Activated gamma-delta T cell (primary cell): Measurements from ENCODE around the gene ADORA2B.

Source experiments
- DNase-seq: peaks from one replicate; lab custom pipeline; 2025; lab: John Stamatoyannopoulos, UW

The ADORA2B gene

GRCh38 chr17:15996322-15996721, 51.4 kb downstream of the ADORA2B start:
- DNase-seq: no peak

GRCh38 chr17:15998031-15998562, 53.2 kb downstream of the ADORA2B start:
- no peak for DNase-seq

GRCh38 chr17:15999141-15999973, 54.4 kb downstream of the ADORA2B start, which contains the start of the genes TTC19 and ZSWIM7:
TSS of gene TTC19 (plus strand) at chr17:15999824. CDS start at chr17:15999849, 25 bp downstream.
TSS of gene ZSWIM7 (minus strand) at chr17:15999704. CDS start at chr17:15999594, 110 bp downstream.
- DNase-seq: peak; percentile 97

GRCh38 chr17:15999974-16000827, 55.3 kb downstream of the ADORA2B start:
- peak; percentile 54 for DNase-seq

- DNase-seq: no peak
These were observed 56.4 kb downstream of the ADORA2B start for GRCh38 chr17:16001226-16001897.

GRCh38 chr17:16002708-16003260, 57.9 kb downstream of the ADORA2B start:
- DNase-seq: no peak

- DNase-seq: no peak
These were observed 58.9 kb downstream of the ADORA2B start for GRCh38 chr17:16003841-16004240.

- DNase-seq: no peak
These were observed 60.7 kb downstream of the ADORA2B start for GRCh38 chr17:16005636-16006035.

GRCh38 chr17:16007439-16007838, 62.5 kb downstream of the ADORA2B start:
- DNase-seq: no peak

- no peak for DNase-seq
These were observed 69.0 kb downstream of the ADORA2B start for GRCh38 chr17:16013943-16014407.

GRCh38 chr17:16019347-16019746, 74.4 kb downstream of the ADORA2B start:
- no peak for DNase-seq

- DNase-seq: no peak
These were observed 79.0 kb downstream of the ADORA2B start for GRCh38 chr17:16023881-16024280.

- DNase-seq: no peak
These were observed 80.3 kb downstream of the ADORA2B start for GRCh38 chr17:16025202-16025601.
